Thymus (tissue), 11 donors: ENCODE data around the gene PTPRT. TPM values are rescaled to one million over a fixed set of nuclear protein-coding genes. Genes with fewer than 3 reads are reported as not detected.
"Not testable (repeated sequence)": the region's sequence is repeated elsewhere in the genome, so short reads cannot be mapped to it uniquely, and the experiment has no call there.

Source experiments
- DNase-seq, 9 donors: peaks; one replicate each; pipeline ENCODE4 v3.0.0-alpha.2; 2013; ENCODE audit warnings: low spot score in 9 of 9, low read depth in 6 of 9, missing footprints in 1 of 9
- H3K27ac ChIP-seq, 2 donors: one replicate each; pipeline ENCODE4 v1.5.1; 2013; ENCODE audit warnings: control low read depth in 1 of 2, low read depth in 1 of 2, low read length in 1 of 2, mild to moderate bottlenecking in 1 of 2, moderate library complexity in 1 of 2
- H3K27me3 ChIP-seq, 2 donors: one replicate each; pipeline ENCODE4 v1.5.1; 2013; ENCODE audit warnings: low read length in 1 of 2; ENCODE audit not compliant: control insufficient read depth in 2 of 2, insufficient read depth in 1 of 2
- H3K36me3 ChIP-seq, 2 donors: one replicate each; pipeline ENCODE4 v1.5.1; 2013; ENCODE audit warnings: low read length in 1 of 2, mild to moderate bottlenecking in 1 of 2, moderate library complexity in 1 of 2; ENCODE audit not compliant: control insufficient read depth in 2 of 2, insufficient read depth in 2 of 2
- H3K4me1 ChIP-seq, 2 donors: one replicate each; pipeline ENCODE4 v1.5.1; 2013; ENCODE audit warnings: low read length in 2 of 2; ENCODE audit not compliant: control insufficient read depth in 2 of 2, insufficient read depth in 2 of 2
- H3K4me3 ChIP-seq, 2 donors: one replicate each; pipeline ENCODE4 v1.5.1; 2013; ENCODE audit warnings: low read length in 2 of 2, control low read depth in 1 of 2, mild to moderate bottlenecking in 1 of 2
- H3K9me3 ChIP-seq, 2 donors: one replicate each; pipeline ENCODE4 v1.5.1; 2013; ENCODE audit warnings: low read length in 1 of 2, mild to moderate bottlenecking in 1 of 2; ENCODE audit not compliant: control insufficient read depth in 2 of 2, insufficient read depth in 1 of 2
- WGBS: extraction: QIAGEN DNeasy Blood & Tissue Kit; methylation state at CpG from one replicate; pipeline ENCODE4 v1.1.7; 2013; 5-methylcytosine and 5-hydroxymethylcytosine counted together
- polyA plus RNA-seq: library from polyadenylated mRNA; stranded (reverse); fragments of 200-250 nt; gene quantifications from one replicate; pipeline ENCODE4 v1.2.3, GENCODE V29; 2013
- total RNA-seq: library from RNA; stranded (reverse); fragments of 120-200 nt; gene quantifications from one replicate; pipeline ENCODE4 v1.2.4, GENCODE V29; 2013
- donor health status: healthy.

Gene PTPRT
- total and polyA plus RNA-seq, 2 donors, result 2.4 to 4.5 TPM

GRCh38 chr20:43171930-43172329 is 17.8 kb downstream of the PTPRT start:
- DNase-seq, result no peak
- Histone ChIP-seq H3K36me3 (no peaks in the 10 kb centered on the region), H3K4me1 (no peaks in the 10 kb centered on the region), H3K27me3 (no peaks in the 10 kb centered on the region), H3K27ac (no peak overlapping the region), H3K9me3 (no peaks in the 10 kb centered on the region), H3K4me3 (no peak overlapping the region)
- WGBS, result 95% methylated on average over 5 of the region's 5 CpGs

DNA sequence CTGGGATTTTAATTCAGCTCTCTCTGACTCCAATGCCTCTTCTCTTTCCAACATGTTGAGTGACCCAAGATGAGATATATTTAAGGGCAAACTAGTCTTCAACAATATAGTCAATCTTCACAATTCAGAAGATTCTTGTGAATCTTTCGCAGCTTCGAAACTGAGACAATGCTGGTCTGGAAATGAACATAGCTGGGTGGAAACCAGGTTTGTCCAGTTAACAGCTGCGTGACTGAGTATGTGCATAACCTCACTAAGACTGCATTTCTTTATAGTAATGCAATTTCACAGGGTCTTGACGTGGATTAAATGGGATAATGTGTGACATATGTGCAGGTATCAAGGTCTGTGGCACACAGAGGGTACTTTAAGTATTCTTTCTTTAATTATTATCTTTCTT is 18.9 kb downstream of the PTPRT start:
- no peaks in the 10 kb centered on the region for H3K27me3 ChIP-seq
- H3K4me3 ChIP-seq, result no peak overlapping the region
- 88% methylated on average over 4 of the region's 4 CpGs for WGBS
- no peaks in the 10 kb centered on the region for H3K36me3 ChIP-seq
- no peak overlapping the region for H3K27ac ChIP-seq
- no peaks in the 10 kb centered on the region for H3K4me1 ChIP-seq
- no peaks in the 10 kb centered on the region for H3K9me3 ChIP-seq
- DNase-seq, result no peak

DNA sequence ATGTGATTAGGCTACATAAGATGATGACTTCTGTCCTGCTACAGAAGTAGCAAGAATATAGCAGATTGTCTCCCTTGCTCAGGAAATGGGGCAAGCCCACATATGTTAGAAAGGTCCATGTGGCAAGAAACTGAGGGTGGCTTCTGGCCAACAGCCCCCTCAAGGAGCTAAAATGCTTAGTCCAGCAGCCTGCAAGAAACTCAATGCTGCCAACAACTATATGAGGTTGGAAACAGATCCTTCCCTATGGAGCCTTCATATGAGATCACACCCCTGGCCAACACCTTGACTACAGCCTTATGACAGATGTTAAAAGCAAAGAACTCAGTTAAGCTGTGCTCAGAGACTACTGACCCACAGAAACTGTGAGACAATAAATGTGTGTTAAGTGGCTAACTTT is 22.1 kb downstream of the PTPRT start:
- H3K4me3 ChIP-seq, result no peak overlapping the region
- H3K9me3 ChIP-seq, result no peaks in the 10 kb centered on the region
- no peak overlapping the region for H3K27ac ChIP-seq
- no peak for DNase-seq
- H3K27me3 ChIP-seq, result no peaks in the 10 kb centered on the region
- H3K36me3 ChIP-seq, result no peaks in the 10 kb centered on the region
- H3K4me1 ChIP-seq, result no peaks in the 10 kb centered on the region

GRCh38 chr20:43167021-43167420 is 22.7 kb downstream of the PTPRT start:
- Histone ChIP-seq H3K27me3 (no peaks in the 10 kb centered on the region), H3K27ac (no peak overlapping the region), H3K4me3 (no peak overlapping the region), H3K4me1 (no peaks in the 10 kb centered on the region), H3K9me3 (no peaks in the 10 kb centered on the region), H3K36me3 (no peaks in the 10 kb centered on the region)
- WGBS, result 89% methylated on average over 1 of the region's 1 CpG
- DNase-seq, result no peak

- no peak for DNase-seq
- H3K4me3 ChIP-seq, result no peak overlapping the region
- WGBS, result 89% methylated on average over 6 of the region's 6 CpGs
Measured at GRCh38 chr20:43165611-43166010, 24.1 kb downstream of the PTPRT start.

GRCh38 chr20:43164736-43165135 is 25.0 kb downstream of the PTPRT start:
- not testable (repeated sequence) for H3K4me1 ChIP-seq, H3K4me3 ChIP-seq, H3K9me3 ChIP-seq, H3K27me3 ChIP-seq, H3K36me3 ChIP-seq, H3K27ac ChIP-seq, DNase-seq
- 81% methylated on average over 1 of the region's 1 CpG for WGBS

More at GRCh38 chr20:43165611-43166010, 24.1 kb downstream of the PTPRT start:
- Histone ChIP-seq H3K36me3 (no peaks in the 10 kb centered on the region), H3K27ac (no peak overlapping the region), H3K4me1 (no peaks in the 10 kb centered on the region), H3K27me3 (no peaks in the 10 kb centered on the region), H3K9me3 (no peaks in the 10 kb centered on the region)

DNA sequence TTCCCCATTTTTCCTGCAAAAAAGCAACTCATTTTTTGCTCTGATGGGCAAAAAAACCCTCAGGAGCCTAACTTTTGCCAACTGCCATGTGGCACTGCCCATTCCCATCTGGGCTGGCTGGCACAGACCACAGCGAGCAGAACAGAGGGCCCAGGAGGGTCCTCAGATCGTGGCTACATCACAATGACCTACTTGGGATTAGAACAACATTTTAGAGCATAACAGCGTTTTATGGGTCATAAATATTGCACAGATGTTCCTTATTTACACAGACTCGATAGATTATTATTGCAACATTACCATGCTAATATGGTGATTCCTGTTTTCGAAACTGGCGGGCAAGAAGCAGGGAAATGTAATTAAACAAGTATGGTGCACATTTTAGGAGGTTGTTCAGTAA is 28.0 kb downstream of the PTPRT start:
- no peaks in the 10 kb centered on the region for H3K36me3 ChIP-seq
- no peak for DNase-seq
- H3K4me3 ChIP-seq, result no peak overlapping the region
- WGBS, result 89% methylated on average over 6 of the region's 6 CpGs
- no peaks in the 10 kb centered on the region for H3K27me3 ChIP-seq
- H3K27ac ChIP-seq, result no peak overlapping the region
- H3K9me3 ChIP-seq, result no peaks in the 10 kb centered on the region
- H3K4me1 ChIP-seq, result no peaks in the 10 kb centered on the region

GRCh38 chr20:43160941-43161340 is 28.8 kb downstream of the PTPRT start:
- WGBS, result 94% methylated on average over 6 of the region's 6 CpGs
- Histone ChIP-seq H3K4me1 (no peaks in the 10 kb centered on the region), H3K27ac (no peak overlapping the region), H3K27me3 (no peaks in the 10 kb centered on the region), H3K4me3 (no peak overlapping the region), H3K36me3 (no peaks in the 10 kb centered on the region), H3K9me3 (no peaks in the 10 kb centered on the region)
- no peak for DNase-seq

GRCh38 chr20:43159994-43160393 is 29.7 kb downstream of the PTPRT start:
- Histone ChIP-seq H3K9me3 (no peaks in the 10 kb centered on the region), H3K4me3 (no peak overlapping the region), H3K4me1 (no peaks in the 10 kb centered on the region), H3K27ac (no peak overlapping the region), H3K27me3 (no peaks in the 10 kb centered on the region), H3K36me3 (no peaks in the 10 kb centered on the region)
- WGBS, result 81% methylated on average over 9 of the region's 9 CpGs
- no peak for DNase-seq
